HepG2 (cell line): ENCODE measurements around the gene FBXL22. TPM values are rescaled to one million over a fixed set of nuclear protein-coding genes. Genes with fewer than 3 reads are reported as not detected.
A peak's percentile ranks its signal among the peaks of the same experiment; 100 is the strongest.

Experiments used
- ATM ChIP-seq: fragments of 450-650 bp; IDR thresholded peaks from 2 replicates; pipeline ENCODE4 v1.7.1; 2017; ENCODE audit warnings: mild to moderate bottlenecking, borderline replicate concordance
- CHCHD3 ChIP-seq: sonication (generic); formaldehyde crosslinking; IDR thresholded peaks from 2 replicates; pipeline ENCODE4 v1.8.0; 2022; ENCODE audit warnings: mild to moderate bottlenecking, missing genetic modification reagents, moderate library complexity
- EP300 ChIP-seq, 3 experiments: sonication (generic) in 1 of 3; formaldehyde crosslinking in 1 of 3; IDR thresholded peaks; 2 replicates each; pipeline versions ENCODE4 v1.5.1 to v1.6.1; 2011 to 2020; ENCODE audit warnings: low read depth in 2 of 3, low read length in 2 of 3, borderline replicate concordance in 1 of 3, improper control_type of control experiment in 1 of 3, mild to moderate bottlenecking in 1 of 3, missing genetic modification reagents in 1 of 3, moderate library complexity in 1 of 3
- ERF ChIP-seq: IDR thresholded peaks from 2 replicates; pipeline ENCODE4 v1.6.1; 2018; ENCODE audit warnings: missing biosample characterization, missing genetic modification reagents
- GABPA ChIP-seq, 2 experiments: IDR thresholded peaks; 2 replicates each; pipeline ENCODE4 v1.6.1; 2011 to 2016; ENCODE audit warnings: low read depth in 2 of 2, low read length in 1 of 2, missing biosample characterization in 1 of 2, missing genetic modification characterization in 1 of 2
- GATA4 ChIP-seq: sonication (generic); IDR thresholded peaks from 2 replicates; pipeline ENCODE4 v1.6.1; 2016; ENCODE audit warnings: antibody characterized with exemption, low read depth, borderline replicate concordance
- IRF1 ChIP-seq: sonication (generic); formaldehyde crosslinking; IDR thresholded peaks from 2 replicates; pipeline ENCODE4 v1.4.0; 2020; ENCODE audit warnings: low read depth, mild to moderate bottlenecking, missing genetic modification reagents
- ISX ChIP-seq: sonication (generic); formaldehyde crosslinking; conservative IDR thresholded peaks from 2 replicates; pipeline ENCODE4 v1.5.0; 2020; ENCODE audit warnings: missing genetic modification reagents
- JUND ChIP-seq: sonication (generic); formaldehyde crosslinking; IDR thresholded peaks from 2 replicates; pipeline ENCODE4 v1.8.0; 2022; ENCODE audit warnings: mild to moderate bottlenecking, missing genetic modification reagents
- MXI1 ChIP-seq: IDR thresholded peaks from 3 replicates; pipeline ENCODE4 v1.6.1; 2012; ENCODE audit warnings: low read depth, low read length, inconsistent platforms, borderline replicate concordance
- NCOR1 ChIP-seq: fragments of 200-600 bp; sonication (generic); IDR thresholded peaks from 2 replicates; pipeline ENCODE4 v1.7.0; 2017; ENCODE audit warnings: antibody characterized with exemption, low read length, borderline replicate concordance
- PREB ChIP-seq: sonication (generic); formaldehyde crosslinking; IDR thresholded peaks from 2 replicates; pipeline ENCODE4 v1.4.0; 2020; ENCODE audit warnings: missing genetic modification reagents
- RCOR2 ChIP-seq: IDR thresholded peaks from 2 replicates; pipeline ENCODE4 v1.6.1; 2016; ENCODE audit warnings: missing biosample characterization, missing genetic modification reagents
- RNF2 ChIP-seq: fragments of 450-650 bp; conservative IDR thresholded peaks from 2 replicates; pipeline ENCODE4 v1.6.1; 2016; ENCODE audit warnings: low read depth
- SAP130 ChIP-seq: IDR thresholded peaks from 2 replicates; pipeline ENCODE4 v1.6.1; 2016; ENCODE audit warnings: low read depth
- SMC3 ChIP-seq: IDR thresholded peaks from 2 replicates; pipeline ENCODE4 v1.6.1; 2011; ENCODE audit warnings: low read length, improper control_type of control experiment
- SMYD3 ChIP-seq: sonication (generic); formaldehyde crosslinking; IDR thresholded peaks from 2 replicates; pipeline ENCODE4 v1.8.1; 2023; ENCODE audit warnings: mild to moderate bottlenecking, missing genetic modification reagents
- TP53 ChIP-seq: sonication (generic); formaldehyde crosslinking; conservative IDR thresholded peaks from 2 replicates; pipeline ENCODE4 v1.4.0; 2020; ENCODE audit warnings: missing genetic modification reagents
- YEATS2 ChIP-seq: sonication (generic); formaldehyde crosslinking; IDR thresholded peaks from 2 replicates; pipeline ENCODE4 v1.4.0; 2020; ENCODE audit warnings: missing genetic modification reagents, borderline replicate concordance
- ZBTB14 ChIP-seq: sonication (generic); formaldehyde crosslinking; IDR thresholded peaks from 2 replicates; pipeline ENCODE4 v1.4.0; 2020; ENCODE audit warnings: missing genetic modification reagents
- ZBTB34 ChIP-seq: sonication (generic); formaldehyde crosslinking; IDR thresholded peaks from 2 replicates; pipeline ENCODE4 v1.8.0; 2022; ENCODE audit warnings: mild to moderate bottlenecking, missing genetic modification reagents
- ZFY ChIP-seq: sonication (generic); formaldehyde crosslinking; IDR thresholded peaks from 2 replicates; pipeline ENCODE4 v1.4.0; 2020; ENCODE audit warnings: missing genetic modification reagents
- ZNF124 ChIP-seq: sonication (generic); formaldehyde crosslinking; IDR thresholded peaks from 2 replicates; pipeline ENCODE4 v1.4.0; 2020; ENCODE audit warnings: missing genetic modification reagents
- ZNF143 ChIP-seq: sonication (generic); formaldehyde crosslinking; IDR thresholded peaks from 2 replicates; pipeline ENCODE4 v1.4.0; 2020; ENCODE audit warnings: missing genetic modification reagents
- ZNF546 ChIP-seq: sonication (generic); formaldehyde crosslinking; conservative IDR thresholded peaks from 2 replicates; pipeline ENCODE4 v1.8.1; 2023; ENCODE audit warnings: mild to moderate bottlenecking, missing genetic modification reagents
- ZNF572 ChIP-seq: sonication (generic); formaldehyde crosslinking; IDR thresholded peaks from 2 replicates; pipeline ENCODE4 v1.5.1; 2020; ENCODE audit warnings: mild to moderate bottlenecking, missing genetic modification reagents
- ZNF720 ChIP-seq: sonication (generic); formaldehyde crosslinking; IDR thresholded peaks from 2 replicates; pipeline ENCODE4 v1.4.0; 2020; ENCODE audit warnings: missing genetic modification reagents
- ZSCAN12 ChIP-seq: sonication (generic); formaldehyde crosslinking; IDR thresholded peaks from 2 replicates; pipeline ENCODE4 v1.9.0; 2021; ENCODE audit warnings: mild to moderate bottlenecking, missing genetic modification reagents
- ZSCAN25 ChIP-seq: sonication (generic); formaldehyde crosslinking; IDR thresholded peaks from 2 replicates; pipeline ENCODE4 v1.8.0; 2022; ENCODE audit warnings: mild to moderate bottlenecking, missing genetic modification reagents
- polyA plus RNA-seq, 8 experiments: library from polyadenylated mRNA; depleted of rRNA in 3 of 8; stranded (reverse) in 7 of 8; unstranded in 1 of 8; fragments of >200 nt; fragmentation: Illumina TruSeq in 4 of 8; extraction: Trizol in 4 of 8; gene quantifications; 2 replicates each; pipeline versions ENCODE4 v1.2.1 to v1.2.3, GENCODE V29; 2011 to 2016; ENCODE audit warnings: low read depth in 4 of 8, missing spikeins in 1 of 8, mixed read lengths in 1 of 8; ENCODE audit not compliant: insufficient read depth in 1 of 8
- total RNA-seq, 5 experiments: library from RNA; depleted of rRNA; stranded (reverse); fragments of >200 nt; fragmentation: Illumina TruSeq; extraction: Trizol; gene quantifications; 2 replicates each; pipeline ENCODE4 v1.2.3, GENCODE V29; 2016; ENCODE audit warnings: low read depth in 1 of 5

The FBXL22 gene
- total and polyA plus RNA-seq, 2 of the 13 experiments (the other 11 are each of a cell fraction or from before 2014, with no cell fraction given) = 0.15 to 0.33 TPM

GRCh38 chr15:63610209-63610841 is 13.1 kb downstream of the FBXL22 start (continued):
- TF ChIP-seq SMYD3 (CRISPR knock-in tag) (no peak), RCOR2 (CRISPR knock-in tag) (no peak), EP300 (IDR thresholded peaks at IDR 0.05; ENCODE audit: low read depth in 2 of 2, low read length in 2 of 2) (no peak), EP300 (CRISPR knock-in tag; IDR thresholded peaks at IDR 0.05; ENCODE audit: borderline replicate concordance) (0 out of 2 replicates have a peak, but pooled peaks have one; percentile 8), ZFY (CRISPR knock-in tag) (peak; percentile 24; the same call in 1 of the 2 replicates), ATM (no peak), GABPA (IDR thresholded peaks at IDR 0.05; ENCODE audit: low read depth, low read length) (no peak), GABPA (CRISPR knock-in tag; IDR thresholded peaks at IDR 0.05; ENCODE audit: low read depth) (no peak), SMC3 (peak; percentile 71), ISX (CRISPR knock-in tag) (no peak), CHCHD3 (no peak), ZNF143 (no peak), IRF1 (CRISPR knock-in tag) (no peak), ZNF572 (CRISPR knock-in tag) (no peak), ZBTB34 (CRISPR knock-in tag) (no peak), YEATS2 (CRISPR knock-in tag) (no peak; the same call in 1 of the 2 replicates), ZSCAN12 (no peak), JUND (CRISPR knock-in tag) (no peak), TP53 (CRISPR knock-in tag) (no peak), PREB (CRISPR knock-in tag) (no peak), SAP130 (CRISPR knock-in tag) (peak; percentile 44; the same call in 1 of the 2 replicates), ZNF720 (no peak), ZNF546 (CRISPR knock-in tag) (no peak), NCOR1 (no peak), GATA4 (no peak), RNF2 (no peak), ERF (CRISPR knock-in tag) (no peak), MXI1 (no peak), ZNF124 (CRISPR knock-in tag) (no peak), ZBTB14 (CRISPR knock-in tag) (no peak), ZSCAN25 (CRISPR knock-in tag) (no peak)
